ENCODE results near the gene AMACR. TPM values are rescaled to one million over a fixed set of nuclear protein-coding genes. Genes with fewer than 3 reads are reported as not detected.
"Not testable (repeated sequence)": the region's sequence is repeated elsewhere in the genome, so short reads cannot be mapped to it uniquely, and the experiment has no call there.

The AMACR gene
- total RNA-seq, 1 donor from 2014 or later, result 7.9 TPM

- DNase-seq (ENCODE audit: low spot score), result no peak
- intact Hi-C loops (cut with DNase I), result no loop called here
These were observed 26.3 kb downstream of the AMACR start for GRCh38 chr5:33981408-33982162.

- no peak for DNase-seq (ENCODE audit: low spot score)
- intact Hi-C loops (cut with DNase I), result no loop called here
These were observed 27.8 kb downstream of the AMACR start for GRCh38 chr5:33980030-33980429.

GRCh38 chr5:33978306-33978705 is 29.5 kb downstream of the AMACR start:
- intact Hi-C loops (cut with DNase I), result no loop called here

GRCh38 chr5:33976307-33976706 is 31.5 kb downstream of the AMACR start:
- intact Hi-C loops (cut with DNase I), result no loop called here
- DNase-seq (ENCODE audit: low spot score), result no peak

More at GRCh38 chr5:33978306-33978705, 29.5 kb downstream of the AMACR start:
- DNase-seq (ENCODE audit: low spot score), result no peak

- intact Hi-C loops (cut with DNase I), result no loop called here
These were observed 32.0 kb downstream of the AMACR start for GRCh38 chr5:33975852-33976251.

GRCh38 chr5:33973271-33973670 is 34.6 kb downstream of the AMACR start:
- intact Hi-C loops (cut with DNase I), result no loop called here

More at GRCh38 chr5:33975852-33976251, 32.0 kb downstream of the AMACR start:
- DNase-seq (ENCODE audit: low spot score), result no peak

GRCh38 chr5:33969572-33970452 is 38.0 kb downstream of the AMACR start:
- DNase-seq (ENCODE audit: low spot score), result no peak

More at GRCh38 chr5:33973271-33973670, 34.6 kb downstream of the AMACR start:
- DNase-seq (ENCODE audit: low spot score), result no peak

GRCh38 chr5:33968211-33969005 is 39.4 kb downstream of the AMACR start:
- intact Hi-C loops (cut with DNase I), result loop anchor here (5.0 kb wide), 1 partner anchor 531 kb away; no protein-coding TSS in a partner anchor
- DNase-seq (ENCODE audit: low spot score), result no peak

More at GRCh38 chr5:33969572-33970452, 38.0 kb downstream of the AMACR start:
- intact Hi-C loops (cut with DNase I), result loop anchor here (5.0 kb wide), 1 partner anchor 533 kb away; no protein-coding TSS in a partner anchor

GRCh38 chr5:33966805-33967204 is 41.0 kb downstream of the AMACR start:
- no peak for DNase-seq (ENCODE audit: low spot score)
- intact Hi-C loops (cut with DNase I), result loop anchor here (5.0 kb wide), 1 partner anchor 530 kb away; no protein-coding TSS in a partner anchor

GRCh38 chr5:33964132-33964700 is 43.6 kb downstream of the AMACR start:
- intact Hi-C loops (cut with DNase I), result no loop called here

GRCh38 chr5:33958176-33958575 is 49.7 kb downstream of the AMACR start:
- DNase-seq (ENCODE audit: low spot score), result no peak
- intact Hi-C loops (cut with DNase I), result no loop called here

More at GRCh38 chr5:33964132-33964700, 43.6 kb downstream of the AMACR start:
- no peak for DNase-seq (ENCODE audit: low spot score)

- intact Hi-C loops (cut with DNase I), result no loop called here
- DNase-seq (ENCODE audit: low spot score), result no peak
These were observed 50.2 kb downstream of the AMACR start for GRCh38 chr5:33957577-33958150.

GRCh38 chr5:33952175-33952574 is 55.7 kb downstream of the AMACR start:
- intact Hi-C loops (cut with DNase I); DNase-seq (ENCODE audit: low spot score): not testable (repeated sequence)

GRCh38 chr5:33944543-33945132 is 63.2 kb downstream of the AMACR start:
- intact Hi-C loops (cut with DNase I), result no loop called here
- DNase-seq (ENCODE audit: low spot score), result no peak

GRCh38 chr5:33941090-33941489 is 66.8 kb downstream of the AMACR start:
- DNase-seq (ENCODE audit: low spot score), result no peak
- intact Hi-C loops (cut with DNase I), result no loop called here

GRCh38 chr5:33939556-33940262 is 68.1 kb downstream of the AMACR start:
- DNase-seq (ENCODE audit: low spot score), result no peak
- intact Hi-C loops (cut with DNase I), result loop anchor here (5.0 kb wide), 1 partner anchor 507 kb away; no protein-coding TSS in a partner anchor

GRCh38 chr5:33938881-33939280 is 69.0 kb downstream of the AMACR start:
- intact Hi-C loops (cut with DNase I), result loop anchor here (5.0 kb wide), 1 partner anchor 507 kb away; no protein-coding TSS in a partner anchor
- DNase-seq (ENCODE audit: low spot score), result no peak

- no peak for DNase-seq (ENCODE audit: low spot score)
- intact Hi-C loops (cut with DNase I), result loop anchor here (5.0 kb wide), 1 partner anchor 506 kb away; no protein-coding TSS in a partner anchor
These were observed 69.4 kb downstream of the AMACR start for GRCh38 chr5:33938507-33938796.

Data from cardiac septum (tissue), 1 donor.